Measurements from ENCODE around the gene ENHO. TPM values are rescaled to one million over a fixed set of nuclear protein-coding genes. Genes with fewer than 3 reads are reported as not detected.

Gene ENHO
- total and polyA plus RNA-seq, 2 donors from 2014 or later: 0.22 to 2.7 TPM

- no peak for TF ChIP-seq CTCF (IDR thresholded peaks at IDR 0.05; ENCODE audit: borderline replicate concordance, extremely low read depth, insufficient read depth)
- Histone ChIP-seq H3K36me3 (ENCODE audit: control insufficient read depth in 2 of 3, insufficient read depth in 3 of 3, low read length in 3 of 3) (peaks cover 0 to 4% (median 0%) of the 10 kb centered on the region in 3 donors), H3K27ac (ENCODE audit: low read depth in 2 of 2, low read length in 2 of 2) (no peak overlapping the region), H3K9ac (ENCODE audit: low read length in 3 of 3) (no peak overlapping the region), H3K4me1 (ENCODE audit: control insufficient read depth in 2 of 3, insufficient read depth in 2 of 3, low read depth in 1 of 3, low read length in 3 of 3) (peaks cover 3 to 10% (median 5%) of the 10 kb centered on the region in 3 donors), H3K4me3 (ENCODE audit: low read length in 3 of 3) (no peak overlapping the region), H3K9me3 (ENCODE audit: control insufficient read depth in 2 of 3, insufficient read depth in 1 of 3, low read length in 3 of 3) (no peaks in the 10 kb centered on the region), H3K27me3 (ENCODE audit: control insufficient read depth, insufficient read depth, low read length) (peaks cover 3% of the 10 kb centered on the region)
- peak in 1 of 5 donors; percentile 58 for DNase-seq
- intact Hi-C loops (cut with DNase I): no loop called here
- no peak for FAIRE-seq
Measured at GRCh38 chr9:34564617-34565016, 41.8 kb upstream of the ENHO start.

DNA sequence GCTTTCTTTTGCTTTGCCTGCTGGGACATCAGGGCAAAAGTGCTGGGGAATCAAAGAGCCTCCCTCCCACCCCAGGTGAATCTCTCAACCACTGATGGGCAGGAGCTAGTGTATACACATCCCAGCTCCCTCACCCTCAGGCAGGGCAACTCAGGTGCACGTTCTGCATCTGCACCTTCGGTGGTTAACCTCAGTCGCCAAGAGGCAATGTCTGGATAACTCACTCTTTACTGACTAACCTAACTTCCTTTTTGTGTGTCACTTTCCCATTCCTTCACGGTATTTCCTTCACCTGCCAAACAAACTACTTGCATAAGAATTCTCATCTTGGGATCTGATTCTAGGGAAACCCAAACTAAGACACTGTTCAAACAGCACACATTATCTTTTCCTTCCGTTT, 40.5 kb upstream of the ENHO start:
- Histone ChIP-seq H3K4me1 (ENCODE audit: control insufficient read depth in 2 of 3, insufficient read depth in 2 of 3, low read depth in 1 of 3, low read length in 3 of 3) (peaks cover 3 to 11% (median 10%) of the 10 kb centered on the region in 3 donors), H3K4me3 (ENCODE audit: low read length in 3 of 3) (no peak overlapping the region), H3K27ac (ENCODE audit: low read depth in 2 of 2, low read length in 2 of 2) (no peak overlapping the region), H3K9me3 (ENCODE audit: control insufficient read depth in 2 of 3, insufficient read depth in 1 of 3, low read length in 3 of 3) (no peaks in the 10 kb centered on the region), H3K27me3 (ENCODE audit: control insufficient read depth, insufficient read depth, low read length) (peaks cover 3% of the 10 kb centered on the region), H3K9ac (ENCODE audit: low read length in 3 of 3) (no peak overlapping the region), H3K36me3 (ENCODE audit: control insufficient read depth in 2 of 3, insufficient read depth in 3 of 3, low read length in 3 of 3) (peaks cover 0 to 4% (median 0%) of the 10 kb centered on the region in 3 donors)
- no peak for TF ChIP-seq CTCF (IDR thresholded peaks at IDR 0.05; ENCODE audit: borderline replicate concordance, extremely low read depth, insufficient read depth)
- FAIRE-seq (no peak), DNase-seq (no peak)
- intact Hi-C loops (cut with DNase I): no loop called here

- H3K4me3 ChIP-seq (ENCODE audit: low read length in 3 of 3): no peak overlapping the region
- H3K9me3 ChIP-seq (ENCODE audit: control insufficient read depth in 2 of 3, insufficient read depth in 1 of 3, low read length in 3 of 3): no peaks in the 10 kb centered on the region
- peaks cover 0 to 4% (median 0%) of the 10 kb centered on the region in 3 donors for H3K36me3 ChIP-seq (ENCODE audit: control insufficient read depth in 2 of 3, insufficient read depth in 3 of 3, low read length in 3 of 3)
- DNase-seq (peak in 1 of 5 donors; percentile 52), FAIRE-seq (no peak)
- TF ChIP-seq CTCF (IDR thresholded peaks at IDR 0.05; ENCODE audit: borderline replicate concordance, extremely low read depth, insufficient read depth): peak; percentile 34
- peaks cover 3% of the 10 kb centered on the region for H3K27me3 ChIP-seq (ENCODE audit: control insufficient read depth, insufficient read depth, low read length)
- peaks cover 3 to 11% (median 10%) of the 10 kb centered on the region in 3 donors for H3K4me1 ChIP-seq (ENCODE audit: control insufficient read depth in 2 of 3, insufficient read depth in 2 of 3, low read depth in 1 of 3, low read length in 3 of 3)
- intact Hi-C loops (cut with DNase I): no loop called here
- H3K9ac ChIP-seq (ENCODE audit: low read length in 3 of 3): no peak overlapping the region
- H3K27ac ChIP-seq (ENCODE audit: low read depth in 2 of 2, low read length in 2 of 2): no peak overlapping the region
Measured at GRCh38 chr9:34562135-34562745, 39.5 kb upstream of the ENHO start.
